Fibroblast of skin of left quadriceps (primary cell): ENCODE data around the gene HNMT.

Experiments used
- DNase-seq, 2 experiments: peaks; one replicate each; pipeline ENCODE4 v3.0.0-alpha.2; 2013; ENCODE audit warnings: low read depth in 2 of 2

The HNMT gene

DNA sequence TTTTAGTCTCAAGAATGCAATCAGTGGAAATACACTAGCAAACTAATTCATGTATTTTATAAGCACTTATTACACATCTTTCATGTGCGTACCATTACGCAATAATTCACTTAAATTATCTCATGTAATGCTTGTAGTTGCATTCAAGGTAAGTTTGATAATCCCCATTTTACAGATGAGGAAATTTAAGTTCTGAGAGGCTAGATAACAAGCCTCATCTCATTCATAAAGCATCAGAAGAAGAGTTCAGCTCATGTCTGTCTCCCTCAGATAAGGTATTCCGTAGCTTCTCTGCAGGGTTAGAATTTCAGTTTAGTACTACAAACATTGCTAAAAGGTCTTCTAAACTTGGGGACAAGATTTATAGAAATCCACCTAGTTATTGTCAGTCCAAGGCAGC is 47.8 kb downstream of the HNMT start:
- no peak for DNase-seq

- no peak for DNase-seq
Observed at GRCh38 chr2:138012968-138013367, 48.7 kb downstream of the HNMT start.

- no peak for DNase-seq
Observed at GRCh38 chr2:138013639-138014038, 49.4 kb downstream of the HNMT start.

- DNase-seq, result no peak
Observed at GRCh38 chr2:138015494-138015893, 51.2 kb downstream of the HNMT start.

GRCh38 chr2:138016351-138017087 is 52.2 kb downstream of the HNMT start:
- no peak for DNase-seq

GRCh38 chr2:138017824-138018223 is 53.6 kb downstream of the HNMT start:
- DNase-seq, result no peak

- DNase-seq, result no peak
Observed at GRCh38 chr2:138018866-138019688, 54.8 kb downstream of the HNMT start.

GRCh38 chr2:138020432-138020831 is 56.2 kb downstream of the HNMT start:
- DNase-seq, result no peak

DNA sequence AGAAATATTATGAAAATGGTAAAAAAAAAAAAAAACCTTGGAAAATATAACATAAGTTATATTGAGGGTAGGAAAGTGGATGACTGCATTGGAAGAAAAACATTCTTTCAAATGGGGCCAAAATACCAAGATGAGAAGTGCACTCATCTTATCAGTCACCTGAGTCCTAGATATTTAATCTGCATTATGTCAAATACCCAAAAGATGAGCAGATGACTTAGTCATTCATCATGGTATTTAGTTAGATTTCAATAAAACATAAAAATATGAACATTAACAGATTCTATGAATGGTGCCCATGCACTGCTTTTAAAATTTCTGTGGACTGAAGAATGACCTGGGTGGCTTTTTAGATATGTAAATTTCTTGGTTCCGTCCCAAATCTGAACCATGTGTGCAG is 56.9 kb downstream of the HNMT start:
- no peak for DNase-seq

DNA sequence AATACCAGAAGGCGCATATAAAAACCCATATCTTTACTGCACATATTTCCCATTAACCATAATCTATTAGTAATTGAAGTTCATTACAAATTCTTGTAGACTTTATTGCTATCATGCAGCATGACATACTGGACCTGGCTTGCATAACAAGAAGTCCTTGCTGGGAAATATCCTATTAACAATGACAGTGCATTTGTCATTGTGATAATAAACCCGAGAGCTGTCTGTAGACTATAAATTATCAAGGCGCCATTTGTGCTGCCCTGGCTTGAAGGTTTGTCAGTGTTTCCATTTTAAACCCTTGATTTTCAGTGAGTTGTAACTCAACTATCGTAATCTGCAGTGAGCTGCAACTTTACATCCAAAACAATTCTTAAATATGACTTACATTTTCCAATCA is 59.0 kb downstream of the HNMT start:
- DNase-seq, result peak in 1 of 2 experiments; percentile 14

DNA sequence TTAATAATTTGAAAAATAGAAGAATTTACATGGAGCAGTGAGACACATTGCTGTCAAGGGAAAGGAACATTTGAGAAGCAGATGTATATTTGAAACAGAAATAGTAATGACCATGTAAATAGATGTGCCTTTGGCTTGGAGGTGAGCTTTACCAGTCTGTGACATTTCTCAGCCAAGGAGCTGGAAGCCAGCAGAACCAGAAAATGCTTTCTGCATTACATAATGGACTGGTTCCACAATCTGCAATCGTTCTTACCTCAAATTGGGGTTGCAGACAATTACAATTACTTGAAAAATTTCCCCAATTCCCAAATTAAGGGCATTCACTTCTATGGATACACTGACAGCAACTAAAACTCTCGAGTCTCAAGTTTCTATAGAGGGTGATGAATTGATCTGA is 59.7 kb downstream of the HNMT start:
- no peak for DNase-seq

- DNase-seq, result no peak
Observed at GRCh38 chr2:138026111-138027020, 62.1 kb downstream of the HNMT start.

GRCh38 chr2:138028538-138028937 is 64.3 kb downstream of the HNMT start:
- DNase-seq, result no peak

DNA sequence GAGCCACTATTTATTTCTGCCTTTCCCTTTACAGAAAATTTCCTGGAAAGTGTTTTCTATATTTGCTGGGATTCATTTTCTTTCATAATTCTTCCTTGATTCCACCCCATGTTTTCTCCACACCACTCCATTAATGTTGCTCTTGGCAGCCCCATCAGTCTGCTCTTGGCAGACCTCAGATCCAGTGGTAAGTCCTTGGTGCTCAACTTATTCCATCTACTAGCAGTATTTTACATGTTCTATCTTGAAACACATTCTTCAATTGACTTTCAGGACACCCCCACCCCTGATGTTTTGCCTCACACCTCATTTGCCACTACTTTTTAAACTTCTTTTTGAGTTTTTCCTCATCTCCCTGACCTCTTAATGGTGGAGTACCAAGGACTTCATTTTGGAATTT is 65.0 kb downstream of the HNMT start:
- no peak for DNase-seq

DNA sequence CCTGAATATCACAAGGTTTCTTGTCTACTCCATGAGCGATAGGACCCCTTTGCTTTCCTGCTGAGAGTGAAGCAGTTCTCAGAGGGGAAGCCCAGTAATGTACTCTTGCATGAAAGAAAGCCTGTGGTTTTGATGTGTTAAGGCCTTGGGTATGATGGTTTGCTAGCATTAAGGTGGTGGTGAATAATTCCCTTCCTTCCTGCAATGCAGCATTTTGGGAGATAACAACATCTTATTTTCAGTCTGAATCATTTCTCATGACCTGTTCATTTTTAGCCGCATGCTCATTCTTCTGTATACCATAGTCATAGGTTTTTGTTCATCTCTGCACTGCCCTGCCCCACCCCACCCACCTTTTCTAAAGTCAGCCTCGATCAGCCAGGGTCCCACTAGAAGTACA is 66.2 kb downstream of the HNMT start:
- peak; percentile 20 to 37 for DNase-seq

- no peak for DNase-seq
Observed at GRCh38 chr2:138032334-138032733, 68.1 kb downstream of the HNMT start.

- DNase-seq, result no peak
Observed at GRCh38 chr2:138034536-138034935, 70.3 kb downstream of the HNMT start.

GRCh38 chr2:138035608-138036217 is 71.4 kb downstream of the HNMT start:
- DNase-seq, result peak; percentile 54 to 57

DNA sequence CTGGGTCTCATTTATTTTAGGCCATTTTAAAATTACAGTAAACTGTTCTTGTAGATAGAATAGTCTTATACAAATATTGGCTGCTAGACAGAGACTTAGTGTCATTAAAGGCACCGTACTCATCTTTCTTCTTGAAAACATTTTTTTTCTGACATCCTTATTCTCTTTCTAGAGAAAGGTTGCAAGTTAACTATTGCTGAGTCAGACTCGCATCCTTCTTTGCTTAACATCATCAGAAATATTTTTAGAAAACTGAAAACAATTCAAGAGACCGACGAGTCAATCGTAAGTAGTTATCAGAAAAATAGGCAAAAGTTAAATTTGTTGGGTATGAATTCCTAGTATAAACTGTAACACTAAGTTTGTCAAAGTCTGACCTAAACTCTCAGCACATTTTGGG is 72.2 kb downstream of the HNMT start:
- DNase-seq, result no peak

DNA sequence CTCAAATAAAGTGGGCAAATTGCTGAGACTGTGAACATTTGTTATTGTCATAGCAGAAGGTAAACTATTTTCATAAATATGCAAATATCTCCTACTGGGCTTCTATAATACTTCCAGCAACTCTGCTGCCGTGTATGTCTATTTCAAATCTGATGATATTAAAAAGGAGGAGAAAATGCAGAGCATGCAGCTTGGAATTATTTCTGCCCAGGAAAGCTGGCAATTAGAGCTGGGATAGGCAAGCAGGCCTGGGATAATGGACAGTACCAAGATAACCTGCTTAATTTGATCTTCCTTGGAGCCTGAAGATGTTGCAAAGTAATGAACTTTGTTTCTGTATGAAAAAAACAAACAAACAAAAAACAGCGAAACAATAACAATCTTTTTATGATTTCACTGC is 72.8 kb downstream of the HNMT start:
- no peak for DNase-seq

DNA sequence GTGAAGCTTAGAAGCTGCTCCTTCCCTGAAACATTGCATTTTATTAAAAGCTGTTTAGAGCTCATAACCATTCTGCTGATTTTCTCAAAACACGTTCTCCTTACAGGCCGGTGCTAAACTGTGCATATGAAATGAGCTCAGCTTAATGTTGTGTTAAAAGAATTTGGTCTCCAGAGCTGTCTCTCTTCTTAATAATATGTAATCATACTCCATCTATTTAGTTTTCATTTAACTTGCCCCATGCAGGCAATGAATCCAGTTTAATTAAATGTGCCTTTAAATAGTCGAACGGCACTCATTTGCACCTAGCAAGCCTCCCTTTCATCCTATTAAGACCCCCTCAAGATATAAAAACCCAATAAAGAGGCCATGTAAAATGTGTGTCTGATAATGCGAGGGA is 76.3 kb downstream of the HNMT start:
- DNase-seq, result no peak

DNA sequence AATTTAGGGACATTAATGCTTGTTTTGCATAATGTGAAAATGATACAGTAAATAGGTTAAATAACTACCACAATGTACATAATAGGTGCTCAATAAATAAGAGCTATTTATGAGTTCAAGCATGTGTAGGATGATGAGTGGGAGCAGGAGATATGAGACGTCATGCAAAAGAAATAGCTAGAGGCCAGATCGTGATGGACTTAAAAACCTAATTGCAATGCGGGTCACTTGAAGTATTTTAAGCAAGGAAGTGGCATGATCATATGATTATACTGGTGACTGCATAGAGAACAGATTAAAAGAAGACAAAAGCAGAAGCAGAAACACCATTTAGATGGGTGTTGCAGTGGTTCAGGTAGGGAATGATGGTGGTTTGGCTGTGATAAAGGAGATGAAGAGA is 78.0 kb downstream of the HNMT start:
- DNase-seq, result no peak
